ENCODE measurements around the gene FOXP3.

Gene FOXP3

GRCh38 chrX:49249071-49249470, 15.4 kb downstream of the FOXP3 start:
- no peak for DNase-seq

GRCh38 chrX:49247916-49248811, 16.3 kb downstream of the FOXP3 start:
- DNase-seq = no peak

- DNase-seq = no peak
Observed at GRCh38 chrX:49247346-49247745, 17.2 kb downstream of the FOXP3 start.

GRCh38 chrX:49246541-49246940, 18.0 kb downstream of the FOXP3 start:
- DNase-seq = no peak

GRCh38 chrX:49244207-49244606, 20.3 kb downstream of the FOXP3 start:
- no peak for DNase-seq

- no peak for DNase-seq
Observed at GRCh38 chrX:49243166-49243565, 21.3 kb downstream of the FOXP3 start.

- DNase-seq = no peak
Observed at GRCh38 chrX:49242545-49243066, 21.9 kb downstream of the FOXP3 start.

GRCh38 chrX:49238735-49239134, 25.8 kb downstream of the FOXP3 start:
- DNase-seq = no peak

- no peak for DNase-seq
Observed at GRCh38 chrX:49237060-49237459, 27.4 kb downstream of the FOXP3 start.

- no peak for DNase-seq
Observed at GRCh38 chrX:49233887-49234555, 30.5 kb downstream of the FOXP3 start.

- DNase-seq = no peak
Observed at GRCh38 chrX:49233176-49233575, 31.3 kb downstream of the FOXP3 start, which contains the start of gene CACNA1F. Gene CACNA1F, minus strand, starts transcription at chrX:49233340. Its CDS starts 31 bp downstream, at chrX:49233309.

GRCh38 chrX:49232525-49232924, 32.0 kb downstream of the FOXP3 start:
- DNase-seq = no peak

- DNase-seq = no peak
Observed at GRCh38 chrX:49231333-49232000, 33.0 kb downstream of the FOXP3 start.

- DNase-seq = peak; percentile 84
Observed at GRCh38 chrX:49230500-49231232, 33.8 kb downstream of the FOXP3 start.

GRCh38 chrX:49228185-49228584, 36.3 kb downstream of the FOXP3 start:
- no peak for DNase-seq

GRCh38 chrX:49227726-49228125, 36.8 kb downstream of the FOXP3 start:
- DNase-seq = no peak

- no peak for DNase-seq
Observed at GRCh38 chrX:49226946-49227345, 37.6 kb downstream of the FOXP3 start.

GRCh38 chrX:49225858-49226257, 38.7 kb downstream of the FOXP3 start:
- DNase-seq = no peak

GRCh38 chrX:49221868-49222267, 42.6 kb downstream of the FOXP3 start:
- no peak for DNase-seq

GRCh38 chrX:49220100-49220499, 44.4 kb downstream of the FOXP3 start:
- no peak for DNase-seq

GRCh38 chrX:49214996-49215526, 49.4 kb downstream of the FOXP3 start:
- no peak for DNase-seq

- no peak for DNase-seq
Observed at GRCh38 chrX:49214416-49214815, 50.1 kb downstream of the FOXP3 start.

All from NCI-H146 (cell line).